HL-60 (cell line): Measurements from ENCODE around the gene PAPOLG.

Source experiments
- GABPA ChIP-seq: IDR thresholded peaks from 2 replicates; pipeline ENCODE4 v1.6.1; 2012; ENCODE audit warnings: low read depth
- TF ChIP-seq, protein P1 (sequence below): IDR thresholded peaks from one replicate; pipeline ENCODE4 v1.5.1; 2011; ENCODE audit warnings: low read length, control low read depth, inconsistent platforms; ENCODE audit not compliant: insufficient read depth
- TF ChIP-seq, protein P2 (sequence below): IDR thresholded peaks from 2 replicates; pipeline ENCODE4 v1.6.1; 2012; ENCODE audit warnings: low read depth; ENCODE audit not compliant: insufficient replicate concordance

- TF ChIP-seq GABPA = no peak
- TF ChIP-seq, protein P1, sequence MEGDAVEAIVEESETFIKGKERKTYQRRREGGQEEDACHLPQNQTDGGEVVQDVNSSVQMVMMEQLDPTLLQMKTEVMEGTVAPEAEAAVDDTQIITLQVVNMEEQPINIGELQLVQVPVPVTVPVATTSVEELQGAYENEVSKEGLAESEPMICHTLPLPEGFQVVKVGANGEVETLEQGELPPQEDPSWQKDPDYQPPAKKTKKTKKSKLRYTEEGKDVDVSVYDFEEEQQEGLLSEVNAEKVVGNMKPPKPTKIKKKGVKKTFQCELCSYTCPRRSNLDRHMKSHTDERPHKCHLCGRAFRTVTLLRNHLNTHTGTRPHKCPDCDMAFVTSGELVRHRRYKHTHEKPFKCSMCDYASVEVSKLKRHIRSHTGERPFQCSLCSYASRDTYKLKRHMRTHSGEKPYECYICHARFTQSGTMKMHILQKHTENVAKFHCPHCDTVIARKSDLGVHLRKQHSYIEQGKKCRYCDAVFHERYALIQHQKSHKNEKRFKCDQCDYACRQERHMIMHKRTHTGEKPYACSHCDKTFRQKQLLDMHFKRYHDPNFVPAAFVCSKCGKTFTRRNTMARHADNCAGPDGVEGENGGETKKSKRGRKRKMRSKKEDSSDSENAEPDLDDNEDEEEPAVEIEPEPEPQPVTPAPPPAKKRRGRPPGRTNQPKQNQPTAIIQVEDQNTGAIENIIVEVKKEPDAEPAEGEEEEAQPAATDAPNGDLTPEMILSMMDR = no peak
- TF ChIP-seq, protein P2, sequence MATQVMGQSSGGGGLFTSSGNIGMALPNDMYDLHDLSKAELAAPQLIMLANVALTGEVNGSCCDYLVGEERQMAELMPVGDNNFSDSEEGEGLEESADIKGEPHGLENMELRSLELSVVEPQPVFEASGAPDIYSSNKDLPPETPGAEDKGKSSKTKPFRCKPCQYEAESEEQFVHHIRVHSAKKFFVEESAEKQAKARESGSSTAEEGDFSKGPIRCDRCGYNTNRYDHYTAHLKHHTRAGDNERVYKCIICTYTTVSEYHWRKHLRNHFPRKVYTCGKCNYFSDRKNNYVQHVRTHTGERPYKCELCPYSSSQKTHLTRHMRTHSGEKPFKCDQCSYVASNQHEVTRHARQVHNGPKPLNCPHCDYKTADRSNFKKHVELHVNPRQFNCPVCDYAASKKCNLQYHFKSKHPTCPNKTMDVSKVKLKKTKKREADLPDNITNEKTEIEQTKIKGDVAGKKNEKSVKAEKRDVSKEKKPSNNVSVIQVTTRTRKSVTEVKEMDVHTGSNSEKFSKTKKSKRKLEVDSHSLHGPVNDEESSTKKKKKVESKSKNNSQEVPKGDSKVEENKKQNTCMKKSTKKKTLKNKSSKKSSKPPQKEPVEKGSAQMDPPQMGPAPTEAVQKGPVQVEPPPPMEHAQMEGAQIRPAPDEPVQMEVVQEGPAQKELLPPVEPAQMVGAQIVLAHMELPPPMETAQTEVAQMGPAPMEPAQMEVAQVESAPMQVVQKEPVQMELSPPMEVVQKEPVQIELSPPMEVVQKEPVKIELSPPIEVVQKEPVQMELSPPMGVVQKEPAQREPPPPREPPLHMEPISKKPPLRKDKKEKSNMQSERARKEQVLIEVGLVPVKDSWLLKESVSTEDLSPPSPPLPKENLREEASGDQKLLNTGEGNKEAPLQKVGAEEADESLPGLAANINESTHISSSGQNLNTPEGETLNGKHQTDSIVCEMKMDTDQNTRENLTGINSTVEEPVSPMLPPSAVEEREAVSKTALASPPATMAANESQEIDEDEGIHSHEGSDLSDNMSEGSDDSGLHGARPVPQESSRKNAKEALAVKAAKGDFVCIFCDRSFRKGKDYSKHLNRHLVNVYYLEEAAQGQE = no peak
These were observed 9.8 kb upstream of the PAPOLG start for GRCh38 chr2:60746318-60746717.
